Measurements from ENCODE around the gene HLCS.

DNA sequence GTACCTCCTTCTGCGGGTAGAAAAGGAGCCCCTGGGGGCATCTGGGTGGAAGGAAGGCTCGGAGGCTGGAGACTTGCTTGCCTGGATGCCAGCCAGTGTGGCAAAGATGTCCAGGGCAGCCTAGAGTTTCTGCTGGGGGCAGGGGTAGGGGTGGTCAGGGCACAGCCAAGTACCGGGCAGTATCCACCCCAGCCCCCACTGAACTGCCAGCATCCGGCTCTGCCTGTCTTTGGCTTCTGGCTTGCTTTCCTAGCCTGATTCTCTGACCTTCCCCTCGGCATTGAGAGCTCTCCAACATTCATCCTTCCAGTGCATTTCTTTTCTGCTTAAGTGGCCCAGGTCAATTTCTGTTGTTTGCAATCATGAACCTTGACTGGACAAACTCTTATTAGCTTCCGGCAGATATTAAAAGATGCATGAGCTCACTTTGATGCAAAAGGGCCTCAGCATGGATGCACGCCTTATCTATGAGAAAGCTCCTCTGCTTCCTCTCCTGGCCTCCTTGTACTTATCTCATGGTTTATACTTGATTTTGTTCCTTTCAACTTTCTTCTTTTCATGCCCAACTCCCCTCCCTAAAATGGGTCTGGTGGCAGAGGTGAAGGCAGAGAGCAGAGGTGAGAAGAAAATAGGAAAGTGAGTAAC lies 116.9 kb downstream of the HLCS start:
- TF ChIP-seq POLR2A (IDR thresholded peaks at IDR 0.05; ENCODE audit: low read depth, low read length) (no peak), POLR2AphosphoS5 (IDR thresholded peaks at IDR 0.05; ENCODE audit: low read depth, low read length) (no peak), TAF1 (IDR thresholded peaks at IDR 0.05; ENCODE audit: borderline replicate concordance, low read depth, low read length) (no peak)

All from GM12892 (cell line).